Fibroblast of skin of back (primary cell): ENCODE data around the gene IGF2BP1. TPM values are rescaled to one million over a fixed set of nuclear protein-coding genes. Genes with fewer than 3 reads are reported as not detected.

ENCODE experiments used
- DNase-seq: peaks from one replicate; pipeline ENCODE4 v3.0.0-alpha.2; 2013
- polyA plus RNA-seq, 2 experiments: library from polyadenylated mRNA; unstranded; fragments of 120-200 nt; gene quantifications; one replicate each; pipeline ENCODE4 v1.2.1, GENCODE V29; 2013; ENCODE audit not compliant: insufficient read length in 2 of 2

Gene IGF2BP1
- polyA plus RNA-seq (2013, experiment 1 of 2; ENCODE audit: insufficient read length): 29.8 TPM
- 20.3 TPM for polyA plus RNA-seq (2013, experiment 2 of 2; ENCODE audit: insufficient read length)

DNA sequence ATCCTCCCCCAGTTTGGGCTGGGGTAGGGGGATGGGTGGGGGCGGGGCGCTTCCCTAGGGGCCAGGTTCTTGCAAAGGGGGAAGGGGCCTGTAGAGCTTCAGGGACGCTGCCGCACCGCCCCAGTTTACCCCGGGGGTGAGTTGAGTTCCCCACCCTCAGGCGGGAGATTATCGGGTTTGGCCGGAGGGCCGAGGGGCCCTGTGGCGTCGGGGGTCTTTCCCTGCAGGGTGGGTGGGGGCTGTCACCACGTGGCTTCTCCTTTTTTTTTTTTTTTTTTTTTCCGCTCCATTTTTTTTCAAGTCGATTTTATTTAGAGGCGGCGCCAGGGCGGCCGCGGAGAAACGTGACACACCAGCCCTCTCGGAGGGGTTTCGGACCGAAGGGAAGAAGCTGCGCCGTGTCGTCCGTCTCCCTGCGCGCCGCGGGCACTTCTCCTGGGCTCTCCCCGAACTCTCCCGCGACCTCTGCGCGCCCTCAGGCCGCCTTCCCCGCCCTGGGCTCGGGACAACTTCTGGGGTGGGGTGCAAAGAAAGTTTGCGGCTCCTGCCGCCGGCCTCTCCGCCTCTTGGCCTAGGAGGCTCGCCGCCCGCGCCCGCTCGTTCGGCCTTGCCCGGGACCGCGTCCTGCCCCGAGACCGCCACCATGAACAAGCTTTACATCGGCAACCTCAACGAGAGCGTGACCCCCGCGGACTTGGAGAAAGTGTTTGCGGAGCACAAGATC is at the start of gene IGF2BP1:
IGF2BP1 (plus strand) TSS at position 283 of the 724 bp plus-strand sequence; CDS start at position 644, 361 bp downstream.
- DNase-seq: peak; percentile 81

DNA sequence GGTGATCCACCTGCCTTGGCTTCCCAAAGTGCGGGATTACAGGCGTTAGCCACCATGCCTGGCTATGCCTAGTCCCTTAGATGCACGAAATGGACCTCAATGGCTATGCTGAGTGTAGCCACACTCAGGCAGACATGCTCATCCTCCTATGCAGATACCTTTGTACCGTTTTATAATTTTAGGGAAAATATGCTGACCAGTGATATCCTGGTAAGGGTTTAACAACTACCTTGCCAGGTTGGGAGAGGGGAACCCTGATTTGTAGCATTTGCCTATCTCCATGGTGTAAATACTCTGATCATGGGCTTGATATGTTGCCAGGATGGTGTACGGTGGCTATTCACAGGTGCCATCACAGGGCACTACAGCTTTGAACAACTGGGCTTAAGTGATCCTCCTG is 45.6 kb upstream of the IGF2BP1 start:
- no peak for DNase-seq

DNA sequence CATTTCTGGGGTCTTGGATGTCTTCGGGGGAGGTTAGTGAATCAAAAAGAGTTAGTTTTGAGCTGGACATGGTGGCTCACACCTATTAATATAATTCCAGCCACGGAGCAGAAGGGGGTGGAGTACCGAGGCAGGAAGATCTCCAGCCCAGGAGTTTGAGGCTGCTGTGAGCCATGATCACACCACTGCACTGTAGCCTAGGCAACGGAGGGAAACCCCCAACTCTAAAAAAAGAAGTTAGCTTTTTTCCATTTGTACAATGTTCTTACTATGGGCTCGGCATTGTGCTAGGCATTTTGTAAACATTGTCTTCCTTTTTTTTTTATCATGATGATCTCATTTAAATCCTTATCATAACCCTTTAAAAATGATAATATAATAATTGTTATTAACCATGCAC is 44.3 kb upstream of the IGF2BP1 start:
- DNase-seq: no peak

DNA sequence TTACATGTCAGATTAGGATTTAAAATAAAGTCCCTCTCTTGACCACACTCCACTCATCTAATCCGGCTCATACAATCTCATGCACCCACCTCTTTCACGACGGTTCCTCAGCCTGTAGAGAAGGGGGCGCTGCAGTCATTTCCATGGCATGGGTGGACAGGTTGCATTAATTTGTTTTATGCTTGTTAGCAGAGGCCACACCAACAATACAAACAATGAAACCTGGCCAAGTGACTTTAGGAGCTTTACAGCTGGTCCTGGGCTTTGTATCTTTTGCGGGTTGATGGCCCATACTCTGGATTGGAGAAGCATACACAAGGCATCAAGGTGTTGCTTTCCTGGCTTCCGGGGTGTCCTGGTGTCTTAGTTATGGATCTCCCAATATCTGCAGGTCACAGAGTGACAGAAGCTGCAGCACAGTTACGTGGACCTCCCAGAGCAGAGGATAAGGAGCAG is 42.9 kb upstream of the IGF2BP1 start:
- peak; percentile 42 for DNase-seq

DNA sequence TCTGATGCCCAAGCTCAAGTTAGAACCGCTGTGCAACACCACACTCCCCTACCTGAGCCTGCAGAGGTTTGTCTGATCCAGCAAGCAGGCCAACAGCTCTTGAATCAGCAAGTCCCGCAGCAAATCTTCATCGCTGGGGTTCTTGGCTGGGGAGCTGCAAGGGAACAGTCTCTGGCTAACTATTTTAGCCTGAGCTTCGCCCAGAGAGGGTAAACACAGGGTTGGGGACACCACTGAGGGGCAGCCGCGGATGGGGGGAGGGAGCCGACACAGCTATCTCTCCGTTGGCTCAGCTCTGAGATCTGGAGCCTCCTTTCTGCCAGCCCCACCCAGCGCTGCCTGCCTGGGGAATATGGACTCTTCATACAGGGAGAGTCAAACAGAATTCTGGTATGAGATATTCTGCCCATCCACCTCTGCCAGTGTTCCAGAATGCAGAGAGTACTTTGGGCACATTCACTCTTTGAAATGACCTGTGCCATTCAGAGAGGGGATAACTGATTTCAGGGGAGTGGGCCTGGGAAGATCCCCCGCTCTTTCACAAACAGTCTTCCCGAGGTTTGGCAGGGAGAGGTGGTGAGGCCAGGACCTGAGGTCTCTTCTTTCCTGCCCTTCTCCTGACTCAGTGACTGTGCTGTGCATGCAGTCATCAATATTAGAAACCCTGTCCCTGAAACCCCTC is 36.2 kb upstream of the IGF2BP1 start:
- DNase-seq: peak; percentile 34

DNA sequence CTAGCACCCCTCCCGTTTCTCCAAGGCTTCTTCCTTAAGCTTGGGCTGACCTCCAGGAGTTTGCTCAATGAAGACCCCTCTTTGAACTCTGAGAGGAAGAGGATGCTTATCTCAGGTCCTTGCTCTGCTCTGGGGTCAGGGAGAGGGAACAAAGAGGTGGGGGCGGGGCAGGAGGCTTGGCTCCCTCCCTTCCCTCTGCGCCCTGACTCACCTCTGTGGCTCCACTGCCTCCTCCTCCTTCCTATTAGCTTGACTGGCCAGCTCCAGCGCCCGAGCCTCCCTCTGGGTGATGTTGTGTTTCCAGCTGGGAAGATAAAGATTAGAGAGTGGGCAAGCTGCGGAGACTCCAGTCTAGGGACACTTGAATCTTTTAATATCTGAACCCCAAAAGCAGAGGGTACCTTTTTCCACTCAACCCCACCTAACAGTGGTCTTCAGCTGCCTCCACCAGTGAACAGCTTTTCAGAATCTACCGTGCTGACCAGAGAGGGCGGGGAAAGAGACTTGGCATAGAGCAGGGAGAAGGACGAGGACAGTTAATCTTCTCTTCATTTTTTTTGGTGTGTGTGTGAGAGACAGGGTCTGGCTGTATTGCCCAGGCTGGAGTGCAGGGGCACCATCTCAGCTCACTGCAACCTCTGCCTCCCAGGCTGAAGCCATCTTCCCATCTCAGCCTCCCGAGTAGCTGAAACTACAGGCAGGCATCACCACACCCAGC is 35.5 kb upstream of the IGF2BP1 start:
- peak; percentile 57 for DNase-seq

DNA sequence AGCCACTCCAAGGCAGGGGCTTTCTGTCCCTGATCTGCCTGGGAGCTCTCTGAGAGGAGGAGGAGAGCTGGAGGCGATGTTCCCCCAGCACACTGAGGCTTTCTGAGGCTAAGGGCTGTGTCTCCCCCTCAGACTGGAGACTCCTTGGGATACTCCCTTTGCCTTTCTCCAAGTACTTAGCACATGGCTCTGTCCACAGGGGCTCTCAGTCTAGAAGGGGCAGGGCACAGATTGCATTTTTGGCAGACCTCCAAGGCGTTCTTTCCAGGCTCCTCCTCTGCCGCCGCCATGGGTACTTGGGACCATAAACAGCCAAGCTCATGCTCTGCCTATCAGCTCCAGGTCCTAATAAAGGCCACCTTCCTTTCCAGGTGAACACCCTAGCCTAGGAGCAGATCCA is 27.0 kb upstream of the IGF2BP1 start:
- peak; percentile 40 for DNase-seq

DNA sequence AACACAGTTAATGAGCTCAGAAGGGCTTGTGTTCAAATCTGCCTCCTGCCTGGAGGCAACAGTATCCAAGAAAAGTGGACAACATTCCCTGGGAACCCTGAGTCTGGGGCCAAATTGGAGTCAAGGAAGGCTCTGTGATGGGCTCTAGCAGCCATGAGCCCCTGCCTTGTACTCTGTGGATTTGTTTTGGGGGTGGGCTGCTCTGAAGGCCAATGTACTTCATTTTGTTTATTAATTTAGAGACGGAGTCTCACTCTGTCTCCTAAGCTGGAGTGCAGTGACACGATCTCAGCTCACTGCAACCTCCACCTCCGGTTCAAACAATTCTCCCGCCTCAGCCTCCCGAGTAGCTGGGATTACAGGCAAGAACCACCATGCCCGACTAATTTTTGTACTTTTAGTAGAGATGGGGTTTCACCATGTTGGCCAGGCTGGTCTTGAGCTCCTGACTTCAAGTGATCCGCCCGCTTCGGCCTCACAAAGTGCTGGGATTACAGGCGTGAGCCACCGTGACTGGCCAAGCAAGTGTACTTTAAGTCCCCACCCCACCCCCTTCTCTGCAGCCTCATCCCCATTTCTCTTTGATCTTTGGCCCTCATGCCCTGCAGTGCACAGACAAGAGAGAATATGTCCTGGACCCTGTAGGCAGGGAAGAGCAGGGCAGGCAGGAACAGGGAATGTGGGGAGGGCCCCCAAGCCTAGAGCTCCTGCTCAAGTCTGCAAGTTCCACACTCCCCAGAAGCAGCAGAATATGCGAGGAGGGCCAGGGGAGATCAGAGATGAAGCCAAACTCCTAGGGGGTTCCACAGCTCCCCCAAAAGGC is 26.1 kb upstream of the IGF2BP1 start:
- no peak for DNase-seq

DNA sequence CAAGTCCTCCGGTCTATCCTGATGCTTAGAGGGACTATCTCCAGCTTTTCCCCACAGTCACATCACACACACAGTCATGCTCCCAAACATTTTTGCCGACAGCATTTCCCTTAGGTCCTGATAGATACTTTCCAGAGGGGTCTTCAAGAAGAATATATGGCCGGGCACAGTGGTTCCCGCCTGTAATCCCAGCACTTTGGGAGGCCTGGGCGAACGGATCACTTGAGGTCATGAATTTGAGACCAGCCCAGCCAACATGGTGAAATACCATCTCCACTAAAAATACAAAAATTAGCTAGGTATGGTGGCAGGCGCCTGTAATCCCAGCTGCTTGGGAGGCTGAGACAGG is 24.5 kb upstream of the IGF2BP1 start:
- DNase-seq: no peak

DNA sequence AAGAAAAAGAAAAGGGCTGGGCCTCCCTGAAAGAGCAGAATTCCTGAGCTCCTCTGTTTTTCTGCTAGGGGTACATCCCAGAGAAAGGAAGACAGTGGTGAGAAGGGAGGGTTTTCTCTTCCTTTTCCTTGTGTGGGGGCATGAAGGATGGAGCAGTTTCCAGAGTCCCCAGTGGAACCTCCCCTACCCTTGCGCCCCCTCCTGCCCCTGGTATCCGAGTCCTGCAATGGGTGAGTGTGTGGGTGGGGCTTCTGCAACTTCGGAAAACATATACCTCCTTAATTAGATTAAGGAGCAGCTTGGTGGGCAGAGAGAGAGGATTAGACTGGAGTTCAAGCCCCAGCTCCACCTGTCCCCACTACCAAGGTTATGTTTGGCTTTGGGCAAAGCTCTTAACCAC is 23.4 kb upstream of the IGF2BP1 start:
- DNase-seq: no peak

DNA sequence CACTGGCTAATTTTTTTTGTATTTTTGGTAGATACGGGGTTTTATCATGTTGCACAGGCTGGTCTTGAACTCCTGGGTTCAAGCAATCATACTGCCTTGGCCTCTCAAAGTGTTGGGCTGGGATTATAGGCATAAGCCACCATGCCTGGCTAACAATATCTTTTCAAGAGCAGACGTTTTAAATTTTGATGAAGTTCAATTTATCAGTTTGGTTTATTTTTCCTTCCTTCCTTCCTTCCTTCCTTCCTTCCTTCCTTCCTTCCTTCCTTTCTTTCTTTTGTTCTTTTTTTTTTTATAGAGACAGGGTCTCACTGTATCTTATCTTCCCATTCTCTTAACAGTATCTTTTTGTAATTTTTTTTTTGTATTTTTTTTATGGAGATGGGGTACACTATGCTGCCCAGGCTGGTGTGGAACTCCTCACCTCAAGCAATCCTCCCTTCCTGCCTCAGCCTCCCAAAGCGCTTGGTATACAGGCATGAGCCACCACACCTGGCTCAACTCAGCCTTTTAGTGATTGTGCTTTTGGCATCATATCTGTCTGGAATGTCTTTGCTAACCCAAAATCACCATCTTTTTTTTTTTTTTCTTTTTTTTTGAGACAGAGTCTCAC is 15.2 kb upstream of the IGF2BP1 start:
- DNase-seq: no peak

DNA sequence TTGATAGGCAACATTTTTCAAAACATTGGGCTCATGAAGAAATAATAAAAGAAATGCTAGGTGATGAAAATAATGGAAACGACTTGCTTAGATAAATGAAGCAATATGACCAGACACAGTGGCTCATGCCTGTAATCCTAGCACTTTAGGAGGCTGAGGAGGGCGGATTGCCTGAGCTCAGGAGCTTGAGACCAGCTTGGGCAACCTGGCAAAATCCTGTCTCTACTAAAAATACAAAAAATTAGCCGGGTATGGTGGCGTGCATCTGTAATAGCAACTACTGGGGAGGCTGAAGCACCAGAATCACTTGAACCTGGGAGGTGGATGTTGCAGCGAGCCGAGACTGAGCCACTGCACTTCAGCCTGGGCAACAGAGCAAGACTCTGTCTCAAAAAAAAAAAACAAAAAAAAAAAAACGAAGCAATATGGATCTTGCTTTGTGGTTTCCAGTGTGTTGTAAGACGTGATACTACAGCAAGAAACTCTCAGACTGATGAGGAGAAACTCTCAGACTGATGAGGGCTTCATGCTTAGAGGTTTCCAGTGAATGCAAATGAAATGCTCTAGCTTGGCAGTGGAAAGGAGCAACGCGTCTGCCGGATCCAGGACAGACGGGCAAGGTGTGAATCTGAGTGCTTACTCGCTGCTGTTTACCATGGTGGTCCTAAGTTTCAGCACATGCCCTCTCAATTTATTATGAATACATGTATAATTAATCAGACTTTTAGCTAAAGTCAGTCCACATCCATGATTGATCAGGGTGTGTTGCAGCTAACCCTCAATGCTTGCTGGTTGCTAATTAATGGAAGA is 11.5 kb upstream of the IGF2BP1 start:
- DNase-seq: no peak

DNA sequence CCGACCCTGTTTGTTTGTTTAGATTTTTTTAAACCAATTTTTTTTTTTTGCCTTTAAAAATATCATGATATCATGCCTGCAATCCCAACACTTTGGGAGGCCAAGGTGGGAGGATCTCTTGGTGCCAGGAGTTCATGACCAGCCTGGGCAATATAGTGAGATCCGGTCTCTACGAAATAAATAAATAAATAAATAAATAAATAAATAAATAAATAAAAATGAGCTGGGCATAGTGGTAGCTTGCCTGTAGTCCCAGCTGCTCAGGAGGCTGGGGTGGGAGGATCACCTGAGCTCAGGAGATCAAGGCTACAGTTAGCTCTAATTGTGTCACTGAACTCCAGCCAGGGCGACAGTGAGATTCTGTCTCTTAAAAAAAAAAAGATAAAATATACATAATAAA is 8.1 kb upstream of the IGF2BP1 start:
- DNase-seq: no peak

DNA sequence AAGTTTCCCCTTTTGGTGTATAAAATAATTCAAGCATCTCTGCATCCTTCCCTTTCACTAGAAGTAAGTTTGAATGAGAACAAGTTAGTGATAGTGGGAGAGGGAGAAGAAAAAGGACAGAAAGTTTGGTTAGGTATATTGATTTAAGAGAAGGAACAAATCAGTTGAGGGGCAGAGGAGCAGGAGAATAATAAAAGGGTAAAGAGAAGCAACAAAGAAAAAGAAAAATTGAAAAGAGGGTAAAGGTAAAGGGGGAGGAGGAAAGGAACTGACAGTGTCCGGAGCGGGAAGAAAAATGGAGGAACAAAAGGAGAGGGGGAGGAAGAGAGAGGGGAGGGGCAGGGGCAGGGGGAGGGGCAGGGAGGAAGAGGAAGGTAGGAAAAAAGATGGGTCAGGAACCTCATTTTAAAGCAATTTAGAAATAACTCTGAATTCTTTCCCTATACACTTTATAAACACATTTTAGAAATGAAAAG is 6.3 kb upstream of the IGF2BP1 start:
- no peak for DNase-seq

DNA sequence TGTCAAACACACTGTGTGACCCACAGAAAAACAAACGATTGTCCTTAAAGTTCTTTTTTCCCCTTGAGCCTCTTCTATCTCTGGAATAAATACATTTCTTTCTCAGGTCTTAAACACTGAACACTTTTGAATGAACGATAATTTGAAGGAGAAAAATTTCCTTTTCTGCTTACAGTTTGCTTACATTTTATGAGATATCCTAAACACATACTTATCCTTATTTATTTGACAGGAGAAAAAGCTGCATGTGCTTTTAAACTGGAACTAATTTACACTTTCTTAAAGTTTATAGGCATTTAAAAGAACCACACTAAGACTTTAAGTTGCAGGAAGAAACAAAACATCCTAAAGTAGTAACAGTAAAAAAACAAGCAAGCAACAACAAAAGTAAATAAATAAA is 4.7 kb upstream of the IGF2BP1 start:
- DNase-seq: no peak

DNA sequence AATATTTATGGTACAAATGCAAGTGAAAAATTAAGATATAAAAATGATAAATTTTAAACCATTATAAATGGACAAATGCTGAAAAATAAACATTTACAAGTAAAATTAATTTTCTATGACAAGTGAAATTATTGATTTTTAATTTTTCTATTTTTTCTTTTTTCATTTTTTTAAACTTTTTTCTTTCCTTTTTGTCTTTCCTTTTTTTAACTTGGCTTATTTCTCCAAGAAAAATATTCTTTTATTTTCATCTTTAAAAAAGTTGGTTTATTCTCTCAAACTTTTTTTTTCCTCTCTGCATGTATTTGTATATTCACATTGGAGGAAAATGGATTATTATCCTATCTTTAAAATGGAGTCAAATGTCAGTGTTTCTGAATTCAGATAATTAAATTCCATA is 3.9 kb upstream of the IGF2BP1 start:
- DNase-seq: no peak

DNA sequence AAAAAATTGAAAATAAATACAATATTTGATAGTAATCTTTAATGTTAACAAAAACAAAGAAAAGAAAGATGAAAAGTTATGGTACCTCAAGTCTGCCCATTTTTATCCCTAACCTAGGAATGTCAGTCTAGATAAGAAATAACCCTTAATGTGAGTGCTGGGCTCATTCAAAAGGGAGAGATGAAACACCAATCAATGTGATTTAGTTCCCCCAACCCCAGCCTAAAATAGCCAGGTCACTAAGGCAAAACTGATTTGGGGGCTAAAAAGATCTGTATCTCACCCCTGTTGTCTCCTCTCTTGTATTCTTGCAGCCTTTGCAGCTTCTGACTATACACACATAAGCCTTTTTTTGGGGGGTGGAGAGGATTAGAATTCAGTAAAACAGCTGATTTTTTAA is 3.2 kb upstream of the IGF2BP1 start:
- DNase-seq: no peak

DNA sequence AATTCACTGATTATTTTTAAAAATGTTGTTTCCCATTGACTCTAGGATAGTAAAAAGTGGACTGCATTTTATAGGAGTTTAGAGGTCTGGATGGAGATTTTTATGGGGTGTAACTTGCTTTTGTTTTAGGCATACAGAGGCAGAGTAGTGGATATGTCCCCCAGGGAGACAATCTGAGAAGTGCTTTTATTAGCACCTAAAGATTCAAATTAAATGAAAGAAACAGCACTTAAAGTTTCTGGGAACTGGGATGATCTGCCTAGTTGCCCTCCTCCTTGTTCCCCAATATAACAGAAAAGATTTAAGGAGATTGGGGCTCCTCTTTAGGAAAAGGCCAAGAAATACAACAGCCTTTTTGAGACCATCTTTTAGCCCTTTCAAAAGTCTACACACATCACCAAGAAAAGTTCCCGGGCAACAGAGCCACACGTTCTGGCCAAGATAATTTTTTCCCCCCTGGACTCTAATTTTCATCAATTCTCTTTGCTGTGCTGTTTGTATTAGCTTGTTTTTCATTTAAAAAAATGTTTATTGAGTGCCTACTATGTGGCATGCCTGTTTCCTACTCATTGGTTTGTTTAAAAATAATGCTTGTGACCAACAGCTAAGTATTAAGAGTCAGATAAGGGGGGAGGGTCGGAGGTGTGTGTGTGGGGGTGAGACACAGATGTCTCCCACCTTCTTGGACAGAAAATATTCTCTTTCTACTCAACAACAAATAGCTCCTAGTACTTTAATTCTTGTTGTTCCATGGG is 2.5 kb upstream of the IGF2BP1 start:
- no peak for DNase-seq

DNA sequence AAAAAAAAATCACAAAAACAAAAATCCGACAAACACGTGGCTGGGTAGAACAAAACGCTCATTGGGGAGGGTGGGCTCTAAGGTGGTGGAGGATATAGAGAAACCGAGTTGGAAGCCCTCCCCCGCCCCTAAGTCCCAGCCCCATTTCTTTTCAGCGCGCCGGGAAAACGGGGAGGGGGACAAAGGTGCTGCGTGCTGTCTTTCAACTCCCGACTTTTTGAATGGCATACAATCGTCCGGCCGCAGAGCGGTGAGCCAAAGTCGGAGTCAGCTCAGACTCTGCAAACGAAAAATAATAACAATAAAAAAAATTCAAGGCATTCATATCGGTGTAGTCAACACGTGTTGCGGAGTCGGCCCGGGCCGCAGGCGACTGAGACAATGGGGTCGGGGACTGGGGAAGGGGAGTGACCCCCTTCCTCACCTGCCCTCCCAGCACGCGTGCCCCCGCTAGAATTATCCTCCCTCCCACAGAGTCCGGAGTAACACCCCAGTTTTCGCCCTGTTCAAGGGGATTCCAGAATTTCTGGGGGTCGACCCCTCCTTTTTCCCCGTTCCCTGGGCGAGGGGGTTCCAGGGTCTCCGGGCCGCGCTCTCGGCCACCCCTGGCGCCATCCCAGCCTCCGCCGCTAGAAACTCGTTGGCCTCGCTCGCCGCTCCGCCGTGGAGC is 1.7 kb upstream of the IGF2BP1 start:
- DNase-seq: peak; percentile 34
